NCI-H748 treated with DMSO at 0.1 percent for 48 hours (cell line): ENCODE results near the gene CASTOR2.
"Not testable (repeated sequence)": the region's sequence is repeated elsewhere in the genome, so short reads cannot be mapped to it uniquely, and the experiment has no call there.

Source experiments
- DNase-seq: peaks from one replicate; lab custom pipeline; 2025; lab: John Stamatoyannopoulos, UW

Gene CASTOR2

DNA sequence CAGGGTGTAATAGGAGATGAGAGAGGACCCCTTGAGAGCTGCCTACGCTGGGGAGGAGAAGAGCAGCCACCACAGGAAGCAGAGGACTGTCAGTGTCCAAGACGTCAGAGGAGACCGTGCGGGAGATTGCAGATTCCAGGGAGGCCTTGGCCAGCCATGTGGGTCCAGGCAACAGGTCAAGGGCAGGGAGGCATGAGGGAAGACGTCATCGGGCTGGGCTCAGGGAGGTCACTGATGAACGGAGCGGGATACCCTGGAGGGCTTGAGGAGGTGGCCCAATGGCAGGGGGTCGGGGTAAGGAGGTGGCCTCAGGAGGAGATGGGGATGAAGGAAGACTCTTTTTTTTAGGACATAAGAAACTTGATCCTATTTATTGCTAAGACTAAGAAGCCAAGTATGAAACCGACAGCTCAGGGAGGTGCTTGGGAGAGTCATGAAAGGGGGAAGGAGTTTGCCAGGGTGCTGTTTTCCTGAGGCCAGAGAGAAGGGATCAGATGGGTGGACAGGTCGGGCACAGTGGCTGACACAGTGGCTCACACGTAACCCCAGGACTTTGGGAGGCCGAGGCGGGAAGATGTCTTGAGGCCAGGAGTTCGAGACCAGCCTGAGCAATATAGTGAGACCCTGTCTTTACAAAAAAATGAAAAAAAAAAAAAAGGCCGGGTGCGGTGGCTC is 30.5 kb downstream of the CASTOR2 start:
- DNase-seq = not testable (repeated sequence)

DNA sequence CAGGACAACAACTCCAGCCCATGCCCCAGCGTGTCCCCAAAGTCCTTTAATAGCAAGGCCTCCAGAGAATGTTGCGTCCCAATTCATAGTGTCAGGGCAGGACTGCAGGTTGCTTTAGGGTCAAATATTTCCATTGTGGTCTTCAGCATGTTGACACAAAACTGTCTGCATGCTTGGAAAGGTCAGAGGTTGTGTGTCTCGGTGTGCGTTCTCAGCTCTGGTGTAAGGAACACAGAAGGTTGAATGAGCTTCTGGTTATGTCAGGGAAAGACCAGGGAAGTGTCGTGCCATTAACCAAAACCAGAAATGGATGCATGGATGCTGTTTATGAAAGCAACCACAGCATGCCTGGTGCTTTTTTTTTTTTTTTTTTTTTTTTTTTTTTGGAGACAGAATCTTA is 31.9 kb downstream of the CASTOR2 start:
- not testable (repeated sequence) for DNase-seq

DNA sequence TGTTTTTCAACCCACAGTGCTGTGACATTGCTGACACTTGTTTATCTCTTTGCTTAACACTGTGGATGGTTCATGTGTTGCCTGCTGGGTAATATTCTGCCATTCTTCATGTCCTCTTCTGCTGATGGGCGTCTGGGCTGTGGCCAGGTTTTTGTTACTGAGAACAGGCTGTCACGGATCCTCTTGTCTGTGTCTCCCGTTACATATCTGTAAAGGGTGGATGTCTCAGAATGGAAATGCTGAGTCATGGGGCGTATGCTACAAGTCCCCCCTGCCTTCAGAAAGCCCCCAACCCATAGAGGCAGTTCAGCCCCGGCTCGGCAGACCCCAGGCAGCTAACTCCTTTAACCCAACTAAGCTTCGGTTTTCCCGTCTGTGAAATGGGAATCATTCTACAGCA is 33.3 kb downstream of the CASTOR2 start:
- DNase-seq = not testable (repeated sequence)

DNA sequence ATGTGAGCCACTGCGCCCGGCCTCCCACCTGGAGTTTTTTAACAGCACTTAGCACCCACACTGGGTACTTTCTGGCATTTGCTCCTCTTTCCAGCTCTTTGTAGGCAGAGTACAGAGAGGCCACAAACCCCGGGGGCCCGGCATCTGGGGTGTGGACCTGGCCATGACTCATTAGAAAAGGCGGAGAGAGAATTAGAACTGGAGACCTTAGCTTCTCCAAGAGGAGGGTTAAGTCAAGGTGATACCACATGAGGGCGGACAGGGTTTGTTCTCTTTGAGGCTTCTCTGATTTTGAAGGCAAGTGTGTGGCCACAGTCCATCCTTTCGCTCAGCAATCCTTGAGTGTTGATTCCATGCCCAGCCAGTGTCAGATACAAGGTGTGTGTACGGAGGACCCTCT is 36.9 kb downstream of the CASTOR2 start:
- not testable (repeated sequence) for DNase-seq

DNA sequence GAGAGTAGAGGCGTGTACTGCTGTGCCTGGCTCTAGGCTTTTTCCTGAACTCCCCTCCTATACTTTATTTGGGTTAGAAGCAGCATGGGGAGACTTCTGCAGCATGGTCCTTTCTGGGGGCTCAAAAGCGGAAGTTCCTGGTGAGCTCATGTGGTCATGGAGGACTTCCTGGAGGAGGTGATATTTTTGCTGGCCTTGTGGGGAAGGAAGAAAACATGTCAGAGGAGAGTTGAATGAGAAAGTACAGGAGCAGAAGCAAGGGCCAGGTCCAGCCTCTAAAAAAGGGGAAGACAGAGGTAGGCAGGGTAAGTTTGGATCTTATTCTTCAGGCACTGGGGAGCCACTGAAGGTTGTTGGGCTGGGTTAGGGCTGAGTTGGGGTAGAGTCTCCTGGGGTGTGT is 45.5 kb downstream of the CASTOR2 start:
- no peak for DNase-seq

DNA sequence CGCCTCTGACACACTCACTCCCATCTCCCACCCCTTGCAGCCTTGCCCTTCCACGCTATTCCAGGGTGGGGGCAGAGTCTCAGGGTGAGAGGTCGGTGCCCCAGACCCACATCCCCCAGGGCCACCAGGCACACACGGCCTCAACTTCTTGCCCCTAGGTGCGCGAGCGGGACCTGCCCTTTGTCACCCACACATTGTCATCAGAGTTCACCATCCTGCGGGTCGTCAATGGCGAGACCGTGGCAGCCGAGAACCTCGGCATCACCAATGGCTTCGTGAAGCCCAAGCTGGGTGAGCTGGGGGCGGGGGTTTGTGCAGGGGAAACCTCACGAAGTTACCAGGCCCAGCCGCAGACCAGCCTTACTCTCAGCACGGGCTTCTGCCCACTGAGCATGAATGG is 53.3 kb downstream of the CASTOR2 start:
- no peak for DNase-seq

DNA sequence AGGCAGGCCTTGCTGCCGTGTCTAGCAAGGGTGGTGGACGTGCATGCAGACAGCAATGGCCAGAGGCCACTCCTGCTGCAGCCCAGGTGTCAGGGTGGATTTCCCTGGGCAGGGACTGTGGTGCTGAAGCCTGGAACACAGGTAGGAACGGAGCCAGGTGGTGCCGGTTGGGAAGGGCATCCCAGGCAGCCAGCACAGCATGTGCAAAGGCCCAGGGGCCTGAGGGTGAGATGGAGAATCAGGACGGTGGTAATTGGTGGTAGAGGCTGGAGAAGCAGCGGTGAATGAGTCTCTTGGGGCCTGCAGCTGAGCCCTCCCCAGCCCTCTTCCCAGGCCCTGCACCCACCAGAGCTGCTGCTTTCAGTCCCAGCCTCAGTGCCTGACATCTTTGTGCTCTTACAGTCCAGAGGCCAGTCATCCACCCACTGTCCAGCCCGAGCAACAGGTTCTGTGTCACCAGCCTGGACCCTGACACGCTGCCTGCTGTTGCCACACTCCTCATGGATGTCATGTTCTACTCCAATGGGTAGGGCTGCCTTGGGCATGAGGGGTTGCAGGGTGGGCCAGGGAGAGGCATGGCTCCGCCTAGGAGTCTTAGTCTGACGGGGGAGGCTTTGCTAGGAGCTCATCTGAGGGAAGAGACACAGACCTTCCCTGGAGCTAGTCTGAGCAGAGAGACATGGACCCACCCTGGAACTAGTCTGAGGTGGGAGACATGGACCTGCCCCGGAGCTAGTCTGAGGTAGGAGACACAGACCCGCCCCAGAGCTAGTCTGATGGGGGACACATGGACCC is 54.3 kb downstream of the CASTOR2 start:
- DNase-seq = no peak

DNA sequence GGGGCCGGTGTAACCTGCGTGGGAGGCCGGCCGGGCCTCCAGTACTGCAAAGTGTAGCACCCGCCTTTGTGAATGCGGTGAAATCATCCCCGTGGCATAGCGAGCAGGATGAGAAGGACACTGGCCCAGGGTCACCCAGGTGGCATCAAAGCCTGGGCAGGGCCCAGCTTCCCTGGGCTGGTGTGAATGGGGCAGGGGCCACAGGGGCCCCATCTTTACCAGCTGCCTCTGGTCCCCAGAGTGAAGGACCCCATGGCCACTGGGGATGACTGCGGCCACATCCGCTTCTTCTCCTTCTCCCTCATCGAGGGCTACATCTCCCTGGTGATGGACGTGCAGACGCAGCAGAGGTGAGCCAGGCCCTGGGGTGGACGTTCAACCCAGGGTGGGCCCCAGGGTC is 55.3 kb downstream of the CASTOR2 start:
- DNase-seq = no peak

DNA sequence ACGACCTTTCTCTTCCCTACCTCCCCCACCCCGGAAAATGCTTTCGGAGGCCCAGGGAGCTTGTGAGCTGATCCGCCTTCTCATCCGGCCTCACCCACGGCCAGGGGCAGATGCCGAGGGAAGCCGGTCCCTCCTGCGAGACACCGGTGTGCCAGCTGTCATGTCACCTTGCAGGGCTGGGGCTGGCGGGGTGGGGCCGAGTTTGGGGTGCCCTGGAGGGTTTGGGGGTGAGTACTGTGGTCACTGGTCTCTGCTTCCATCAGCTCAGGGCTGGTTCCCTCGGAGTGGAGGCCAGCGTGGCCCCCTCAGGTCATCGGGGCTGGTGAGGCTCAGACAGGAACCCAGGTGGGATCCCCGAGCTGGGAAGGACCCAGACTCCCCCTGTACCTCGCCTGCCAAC is 60.4 kb downstream of the CASTOR2 start:
- no peak for DNase-seq

DNA sequence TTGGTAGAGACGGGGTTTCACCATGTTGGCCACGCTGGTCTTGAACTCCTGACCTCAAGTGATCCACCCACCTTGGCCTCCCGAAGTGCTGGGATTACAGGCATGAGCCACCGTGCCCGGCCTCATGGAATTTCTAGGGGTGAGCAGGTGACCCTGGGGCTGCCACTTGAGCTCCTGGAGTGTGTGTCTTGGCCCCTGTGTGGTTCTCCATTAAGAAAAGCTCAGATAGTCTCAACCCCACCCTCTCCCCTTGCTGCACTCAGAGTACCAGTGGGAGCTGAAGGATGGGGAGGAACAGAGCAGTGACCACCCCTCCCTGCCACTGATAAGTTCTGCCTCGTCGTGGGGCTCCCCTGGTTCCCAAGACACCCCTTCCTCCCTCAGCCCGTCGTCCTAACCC is 63.8 kb downstream of the CASTOR2 start:
- no peak for DNase-seq

DNA sequence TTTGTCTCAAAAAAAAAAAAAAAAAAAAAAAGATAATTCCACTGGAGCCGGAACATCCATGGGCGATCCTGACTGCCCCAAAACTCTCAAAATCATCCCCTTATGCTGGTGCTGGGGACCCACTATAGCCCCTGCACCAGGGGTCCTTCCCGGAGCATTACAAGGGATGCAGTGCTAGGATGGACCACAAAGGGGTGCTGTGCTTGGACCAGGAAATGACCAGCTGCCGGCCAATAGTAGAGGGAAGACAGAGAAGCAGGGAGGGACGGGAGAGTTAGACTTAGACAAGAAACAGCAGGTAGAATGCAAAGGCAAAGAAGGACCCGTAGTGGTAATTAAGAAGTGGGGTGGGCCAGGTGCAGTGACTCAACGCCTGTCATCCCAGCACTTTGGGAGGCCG is 68.6 kb downstream of the CASTOR2 start:
- no peak for DNase-seq

DNA sequence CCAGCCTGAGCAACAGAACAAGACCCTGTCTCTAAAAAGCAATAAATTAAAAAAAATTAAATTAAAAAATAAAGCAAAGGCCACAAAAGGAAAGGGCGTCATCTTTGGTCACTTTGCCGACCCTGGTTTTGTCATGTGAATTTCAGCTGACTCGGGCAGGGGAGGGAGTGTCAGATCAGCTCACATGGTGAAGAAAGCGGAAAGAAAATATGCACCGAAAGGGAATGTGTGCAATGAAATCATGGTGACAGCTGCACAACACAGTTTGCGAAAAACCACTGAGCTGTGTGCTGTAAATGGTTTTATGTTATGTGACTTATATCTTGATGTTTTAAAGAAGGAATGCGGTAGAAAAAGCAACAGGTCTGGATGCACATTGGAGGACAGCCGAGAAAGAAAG is 69.3 kb downstream of the CASTOR2 start:
- no peak for DNase-seq

DNA sequence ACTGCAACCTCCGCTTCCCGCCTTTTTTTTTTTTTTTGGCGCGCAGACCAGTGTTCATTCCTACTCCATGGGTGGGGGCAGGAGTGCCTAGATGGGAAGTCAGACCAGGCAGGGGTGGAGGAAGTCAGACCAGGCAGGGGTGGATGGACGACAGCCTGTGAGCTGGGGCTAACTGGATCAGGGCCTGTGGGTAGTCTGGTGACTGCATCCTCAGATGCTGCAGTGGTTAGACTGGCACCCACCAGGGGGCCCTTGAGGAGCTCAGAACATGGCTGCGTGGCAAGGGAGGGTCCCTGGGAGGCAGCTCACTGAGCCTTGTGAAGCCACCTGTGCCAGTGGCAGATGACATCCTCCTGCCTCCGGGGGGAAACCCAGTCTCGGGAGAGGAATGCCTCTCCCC is 74.0 kb downstream of the CASTOR2 start:
- no peak for DNase-seq

DNA sequence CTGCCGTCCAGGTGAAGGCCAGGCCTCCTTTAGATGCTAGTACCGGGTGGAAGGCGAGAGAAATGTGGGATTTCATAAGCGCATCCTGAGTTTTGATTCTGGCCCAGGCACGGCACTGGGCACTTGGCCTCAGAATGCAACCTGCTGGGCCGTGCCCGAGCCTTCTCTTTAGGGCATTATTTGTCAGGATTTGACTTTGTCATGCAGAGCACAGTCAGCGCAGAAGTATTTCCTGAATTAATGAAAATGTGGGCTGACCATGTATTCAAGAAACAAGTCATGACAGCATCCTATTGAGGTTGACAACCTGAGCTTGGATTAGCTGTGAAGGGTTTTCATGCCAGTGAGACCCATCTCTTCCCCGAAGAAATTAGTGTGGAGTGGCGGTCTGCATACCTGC is 74.7 kb downstream of the CASTOR2 start:
- no peak for DNase-seq

DNA sequence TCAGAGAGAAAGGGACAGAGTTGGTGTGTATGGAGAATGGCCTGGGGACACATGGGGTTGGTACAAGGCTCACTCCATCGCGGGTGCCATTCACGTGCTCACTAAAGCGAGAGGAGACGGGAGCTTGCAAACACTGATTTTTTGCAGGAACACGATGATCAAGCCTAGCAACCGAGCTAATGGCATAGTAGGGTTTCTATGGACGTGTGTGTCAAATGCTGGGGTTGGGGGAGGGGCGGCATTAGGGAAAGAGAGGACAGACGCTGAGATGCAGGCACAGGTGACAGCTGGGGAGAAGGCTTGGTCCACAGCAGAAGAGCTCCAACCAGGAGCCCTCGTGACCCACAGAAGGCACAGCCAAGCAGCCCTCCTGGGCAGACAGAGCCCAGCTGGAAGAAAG is 75.2 kb downstream of the CASTOR2 start:
- no peak for DNase-seq

DNA sequence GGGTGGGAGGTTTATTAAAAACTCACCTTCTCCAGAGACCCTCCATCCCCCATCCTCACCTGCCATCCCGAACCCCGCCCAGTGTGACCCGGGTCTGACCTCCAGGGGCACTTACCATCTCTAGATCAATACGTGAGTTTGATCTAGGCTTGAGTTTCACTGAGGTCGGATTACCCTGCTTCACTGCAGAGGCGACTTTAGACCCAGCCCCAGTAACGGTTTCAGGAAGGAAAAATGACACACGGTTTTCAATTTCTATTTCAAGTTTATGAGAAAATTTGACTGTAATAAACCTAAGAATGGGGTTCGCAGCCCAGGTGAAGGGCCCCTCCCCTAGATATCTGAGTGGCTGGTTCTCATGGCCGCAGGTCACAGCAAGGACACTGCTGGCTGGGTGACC is 76.0 kb downstream of the CASTOR2 start:
- no peak for DNase-seq

DNA sequence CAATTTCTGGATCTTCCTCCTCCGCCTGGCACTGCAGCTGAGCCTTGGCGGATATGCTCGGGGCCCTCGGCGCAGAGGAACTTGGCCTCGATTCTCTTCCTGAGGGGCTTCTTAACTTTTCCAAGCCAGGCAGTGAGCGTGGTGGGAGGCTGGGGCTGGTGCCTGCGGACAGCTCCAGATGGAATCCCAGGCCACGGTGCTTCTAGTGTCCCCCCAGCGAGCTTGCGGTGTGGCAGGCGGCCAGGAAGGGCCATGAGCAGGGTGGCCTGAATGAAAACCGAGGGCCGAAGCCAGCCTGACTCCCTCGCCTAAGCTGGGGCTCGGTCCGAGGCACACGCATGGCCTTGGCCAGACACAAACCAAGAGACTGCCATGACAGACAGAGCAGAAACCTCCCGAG is 77.8 kb downstream of the CASTOR2 start:
- no peak for DNase-seq

DNA sequence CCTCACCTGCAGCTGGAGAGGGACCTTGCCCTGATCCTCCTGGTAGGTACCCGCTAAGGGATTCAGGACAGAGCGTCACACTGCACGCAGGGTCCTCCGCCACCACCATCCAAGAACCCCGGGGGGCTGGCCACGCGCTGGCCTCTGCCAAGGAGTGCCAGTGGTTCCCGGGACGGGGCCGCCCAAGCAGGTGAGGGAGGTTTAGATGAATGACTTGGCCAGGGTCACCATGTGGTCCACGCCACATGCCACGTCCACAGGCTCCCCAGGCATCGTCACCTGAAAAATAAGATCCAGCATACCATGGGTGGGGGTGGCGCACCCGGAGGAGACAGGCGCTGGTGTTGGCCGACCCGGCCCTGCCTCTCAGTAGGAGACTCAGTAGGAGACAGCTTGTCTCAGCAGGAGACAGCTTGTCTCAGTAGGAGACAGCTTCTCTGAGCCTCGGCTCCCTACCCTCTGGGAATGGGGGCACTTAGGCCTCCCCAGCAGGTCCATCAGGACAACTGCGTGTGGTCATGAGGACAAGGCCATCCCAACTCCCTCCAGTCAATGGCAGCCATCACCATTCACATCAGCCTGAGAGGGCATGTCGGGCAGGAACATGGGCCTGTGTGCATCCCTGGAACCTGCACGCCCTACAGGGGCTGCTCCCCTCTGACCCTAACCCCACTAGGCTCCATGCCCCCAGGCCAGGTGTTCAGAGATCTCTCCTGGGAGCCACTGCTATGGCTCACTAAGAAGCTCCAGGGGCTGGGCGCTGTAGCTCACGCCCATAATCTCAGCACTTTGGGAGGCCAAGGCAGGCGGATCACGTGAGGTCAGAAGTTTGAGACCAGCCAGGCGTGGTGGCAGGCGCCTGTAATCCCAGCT is 78.6 kb downstream of the CASTOR2 start:
- no peak for DNase-seq

DNA sequence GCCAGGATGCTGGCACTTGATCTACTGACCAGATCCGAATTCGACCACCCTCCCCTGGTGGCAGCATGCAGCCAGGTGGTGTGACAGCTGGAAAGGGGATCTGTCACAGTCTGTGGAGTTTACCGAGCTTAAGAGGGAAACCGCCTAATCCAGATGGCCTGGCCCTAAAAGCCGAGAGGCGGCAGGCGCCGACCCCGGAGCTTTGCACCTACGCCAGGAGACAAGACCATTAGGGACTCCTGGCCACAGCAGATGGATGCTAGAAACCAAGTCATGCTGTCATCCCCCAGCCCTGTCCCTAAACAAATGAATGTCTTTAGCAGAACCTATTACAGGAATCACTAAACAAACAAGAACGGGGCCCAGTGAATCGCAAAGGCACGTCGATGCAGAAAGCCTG is 81.4 kb downstream of the CASTOR2 start:
- no peak for DNase-seq

DNA sequence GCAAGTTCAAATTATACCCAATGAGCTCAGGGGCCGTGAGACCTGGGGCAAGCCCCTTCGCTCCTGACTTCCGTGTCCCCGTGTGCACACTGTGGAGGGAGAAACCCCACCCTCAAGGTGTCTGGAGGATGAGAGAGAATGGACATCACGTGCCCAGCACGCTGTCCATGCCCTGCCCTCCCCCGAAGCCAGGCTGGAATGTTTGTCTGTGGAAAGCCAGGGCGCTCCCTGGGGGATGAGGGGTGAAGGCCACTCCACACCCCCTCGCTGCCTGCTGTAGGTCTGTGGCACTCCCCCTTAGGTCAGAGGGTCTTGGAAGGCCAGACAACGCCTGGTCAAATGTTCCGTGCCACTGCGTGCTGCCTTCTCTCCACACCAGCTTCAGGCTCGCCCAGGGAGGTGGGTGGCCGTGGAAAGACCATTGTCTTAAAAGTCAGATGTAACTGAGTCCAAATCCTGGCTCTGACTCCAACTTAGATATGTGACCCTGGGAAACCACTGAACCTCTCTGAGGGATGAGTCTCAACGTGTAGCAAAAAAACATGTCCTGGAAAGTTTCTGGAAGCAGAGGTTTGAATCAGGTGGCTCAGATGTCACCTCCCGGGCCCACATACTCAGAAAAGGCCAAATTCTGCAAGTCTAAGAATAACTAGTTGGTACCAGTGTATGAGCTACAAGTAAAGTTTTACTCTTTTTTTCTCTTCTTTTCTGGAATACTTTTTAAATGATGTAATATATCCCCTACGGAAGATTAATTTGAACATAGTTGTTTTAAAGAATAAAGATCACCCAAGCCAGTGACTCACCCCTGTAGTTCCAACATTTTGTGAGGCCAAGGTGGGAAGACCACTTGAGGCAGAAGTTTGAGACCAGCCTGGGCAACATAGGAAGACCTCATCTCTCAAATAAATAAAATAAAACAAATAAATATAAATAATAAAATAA is 84.2 kb downstream of the CASTOR2 start:
- no peak for DNase-seq

DNA sequence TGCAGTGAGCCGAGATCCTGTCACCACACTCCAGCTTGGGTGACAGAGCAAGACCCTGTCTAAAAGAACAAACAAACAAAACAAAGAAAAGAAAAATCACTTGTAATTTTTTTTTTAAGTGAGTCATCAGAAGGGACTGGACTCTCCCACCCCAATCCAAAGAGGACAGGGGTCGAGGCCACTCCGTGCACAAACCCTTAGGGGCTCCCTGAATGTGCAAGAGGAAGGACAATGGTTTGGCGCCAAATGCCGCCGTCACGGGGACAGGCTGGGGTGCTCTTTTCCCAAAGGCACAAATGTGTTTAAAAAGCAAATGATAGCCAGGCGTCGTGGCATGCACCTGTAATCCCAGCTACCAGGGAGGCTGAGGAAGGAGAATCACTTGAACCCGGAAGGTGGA is 85.3 kb downstream of the CASTOR2 start:
- DNase-seq = no peak

DNA sequence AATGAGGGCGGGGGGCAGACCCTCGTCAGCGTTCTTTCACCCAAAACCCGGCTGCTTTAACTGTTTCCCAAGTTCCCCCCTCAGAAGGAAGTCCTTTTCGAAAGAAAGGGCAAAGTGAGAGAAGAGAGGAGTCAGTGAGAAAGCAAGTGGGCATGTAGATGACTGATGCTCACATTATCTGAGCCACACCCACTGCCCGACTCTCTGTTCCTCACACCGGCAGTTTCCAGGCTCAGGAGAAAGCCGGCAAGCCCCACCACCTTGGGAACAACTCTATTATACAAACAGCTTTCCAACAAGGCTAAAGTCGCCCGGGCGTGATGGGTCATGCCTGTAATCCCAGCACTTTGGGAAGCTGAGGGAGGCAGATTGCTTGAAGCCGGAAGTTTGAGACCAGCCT is 86.0 kb downstream of the CASTOR2 start:
- DNase-seq = no peak
